Measurements from ENCODE around the gene PIGQ.

The PIGQ gene

GRCh38 chr16:583470-583814 is 13.7 kb downstream of the PIGQ start:
- no peak overlapping the region for H3K27ac ChIP-seq
- H3K4me3 ChIP-seq: no peak overlapping the region
- intact Hi-C loops (cut with DNase I; ENCODE audit: low total_unique reads): loop anchor here (10.0 kb wide), 1 partner anchor 51 kb away; the partner anchor contains the start of genes METTL26 and WFIKKN1
- H3K9me3 ChIP-seq: no peaks in the 10 kb centered on the region
- H3K4me1 ChIP-seq: peaks cover 0 to 31% (median 15%) of the 10 kb centered on the region in 4 donors
- H3K36me3 ChIP-seq: peaks cover 0 to 35% (median 5%) of the 10 kb centered on the region in 3 donors
- H3K27me3 ChIP-seq: peaks cover 0 to 5% of the 10 kb centered on the region in 2 donors
- no peak for TF ChIP-seq CTCF (IDR thresholded peaks at IDR 0.05)
- no peak for DNase-seq

GRCh38 chr16:583815-584591 is 14.2 kb downstream of the PIGQ start:
- no peaks in the 10 kb centered on the region for H3K9me3 ChIP-seq
- H3K4me3 ChIP-seq: no peak overlapping the region
- peaks cover 0 to 5% of the 10 kb centered on the region in 2 donors for H3K27me3 ChIP-seq
- peaks cover 0 to 32% (median 15%) of the 10 kb centered on the region in 4 donors for H3K4me1 ChIP-seq
- intact Hi-C loops (cut with DNase I; ENCODE audit: low total_unique reads): loop anchor here (10.0 kb wide), 1 partner anchor 51 kb away; the partner anchor contains the start of genes METTL26 and WFIKKN1
- peaks cover 0 to 29% (median 5%) of the 10 kb centered on the region in 3 donors for H3K36me3 ChIP-seq
- no peak overlapping the region for H3K27ac ChIP-seq
- TF ChIP-seq CTCF (IDR thresholded peaks at IDR 0.05): no peak
- no peak for DNase-seq

- intact Hi-C loops (cut with DNase I; ENCODE audit: low total_unique reads): loop anchor here (10.0 kb wide), 1 partner anchor 49 kb away; the partner anchor contains the start of genes METTL26 and WFIKKN1
- peaks cover 0 to 22% (median 5%) of the 10 kb centered on the region in 3 donors for H3K36me3 ChIP-seq
- H3K27ac ChIP-seq: no peak overlapping the region
- H3K4me3 ChIP-seq: no peak overlapping the region
- TF ChIP-seq CTCF (IDR thresholded peaks at IDR 0.05): no peak
- peaks cover 0 to 32% (median 15%) of the 10 kb centered on the region in 4 donors for H3K4me1 ChIP-seq
- H3K9me3 ChIP-seq: no peaks in the 10 kb centered on the region
- no peak for DNase-seq
- H3K27me3 ChIP-seq: peaks cover 0 to 5% of the 10 kb centered on the region in 2 donors
Observed at GRCh38 chr16:585351-585750, 15.6 kb downstream of the PIGQ start.

- intact Hi-C loops (cut with DNase I; ENCODE audit: low total_unique reads): loop anchor here (10.0 kb wide), 1 partner anchor 49 kb away; the partner anchor contains the start of genes METTL26 and WFIKKN1
- DNase-seq: no peak
- peaks cover 0 to 14% (median 0%) of the 10 kb centered on the region in 3 donors for H3K36me3 ChIP-seq
Observed at GRCh38 chr16:586047-586644, 16.4 kb downstream of the PIGQ start.

More at GRCh38 chr16:586047-586644, 16.4 kb downstream of the PIGQ start:
- Histone ChIP-seq H3K9me3 (no peaks in the 10 kb centered on the region), H3K27me3 (peaks cover 0 to 5% of the 10 kb centered on the region in 2 donors), H3K4me1 (peaks cover 0 to 40% (median 22%) of the 10 kb centered on the region in 4 donors), H3K4me3 (no peak overlapping the region), H3K27ac (no peak overlapping the region)
- no peak for TF ChIP-seq CTCF (IDR thresholded peaks at IDR 0.05)
